Left forelimb (tissue), 1 donor: ENCODE measurements around the gene SANBR.
A peak's percentile ranks its signal among the peaks of the same experiment; 100 is the strongest.
"Not testable (repeated sequence)": the region's sequence is repeated elsewhere in the genome, so short reads cannot be mapped to it uniquely, and the experiment has no call there.

ENCODE experiments used
- DNase-seq: peaks from one replicate; pipeline ENCODE4 v3.0.0-alpha.2; 2018; ENCODE audit warnings: low spot score

SANBR gene

DNA sequence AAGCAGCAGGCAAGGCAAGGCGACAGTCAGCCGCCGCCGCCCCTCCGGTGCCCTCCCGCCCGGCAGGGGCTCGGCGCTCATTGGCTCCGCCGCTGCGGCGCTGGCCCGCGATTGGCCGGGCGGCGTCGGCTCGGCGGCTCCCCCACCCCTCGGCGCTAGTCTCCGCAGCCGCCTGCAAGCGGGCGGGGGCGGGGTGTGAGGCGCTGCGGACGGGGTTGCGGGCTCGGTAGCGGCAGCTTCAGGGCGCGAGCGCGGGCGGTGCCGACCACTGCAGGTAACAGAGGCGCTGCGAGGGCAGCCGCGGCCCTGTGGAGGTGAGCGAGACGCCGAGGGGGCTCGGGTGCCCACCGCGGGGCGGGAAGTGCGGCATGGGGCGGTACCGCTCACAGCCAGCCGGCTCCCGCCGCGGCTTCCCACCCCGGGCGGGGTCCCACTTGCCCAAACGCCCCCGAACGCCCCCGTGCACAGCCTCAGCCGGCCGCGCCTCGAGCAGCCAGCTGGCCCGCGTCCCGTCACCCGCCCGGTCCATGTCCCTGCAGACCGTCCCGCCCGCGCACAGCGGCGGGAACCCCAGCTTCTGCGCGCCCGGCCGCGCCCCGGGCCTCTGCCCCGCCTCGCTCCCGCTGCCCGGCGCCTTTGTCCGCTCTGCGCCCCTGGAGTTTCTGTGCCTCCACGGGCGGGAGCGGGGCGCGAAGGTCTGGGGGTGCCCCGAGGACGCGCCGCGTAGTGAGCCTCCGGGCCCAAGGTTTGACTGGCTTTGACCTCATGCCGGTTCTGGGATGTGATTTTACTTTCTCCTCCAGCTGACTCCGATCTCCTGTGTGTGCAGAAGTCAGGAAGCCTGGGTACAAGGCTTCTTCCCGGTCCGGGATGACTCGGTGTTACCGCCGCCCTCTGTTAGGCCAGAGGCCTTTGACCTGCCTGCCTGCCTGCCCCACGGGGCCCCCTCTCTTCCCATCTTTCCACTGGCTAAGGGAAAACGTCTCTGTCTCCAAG, at the start of gene SANBR:
TSS of gene SANBR (plus strand) at position 158 of the 996 bp plus-strand sequence. CDS start 4,480 bp downstream, outside the sequence.
- peak; percentile 89 for DNase-seq

DNA sequence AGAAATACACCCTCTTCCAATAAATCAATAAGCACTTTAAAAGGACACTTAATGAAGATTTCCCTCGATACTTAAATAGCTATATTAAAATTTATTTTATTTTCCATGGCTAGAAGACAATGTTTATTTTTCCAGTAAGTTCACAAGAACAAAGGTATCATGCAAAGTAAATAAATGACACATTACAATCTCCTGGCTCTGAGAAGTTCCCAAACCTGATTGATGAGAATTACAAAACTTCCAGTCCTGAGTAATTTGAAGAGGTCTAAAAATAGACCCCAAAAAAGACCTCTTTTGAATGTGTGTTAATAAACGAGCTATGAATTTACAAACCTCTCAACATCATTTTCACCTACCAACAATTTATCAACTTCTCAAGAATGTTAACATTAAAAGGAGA, 49.7 kb upstream of the SANBR start:
- no peak for DNase-seq

DNA sequence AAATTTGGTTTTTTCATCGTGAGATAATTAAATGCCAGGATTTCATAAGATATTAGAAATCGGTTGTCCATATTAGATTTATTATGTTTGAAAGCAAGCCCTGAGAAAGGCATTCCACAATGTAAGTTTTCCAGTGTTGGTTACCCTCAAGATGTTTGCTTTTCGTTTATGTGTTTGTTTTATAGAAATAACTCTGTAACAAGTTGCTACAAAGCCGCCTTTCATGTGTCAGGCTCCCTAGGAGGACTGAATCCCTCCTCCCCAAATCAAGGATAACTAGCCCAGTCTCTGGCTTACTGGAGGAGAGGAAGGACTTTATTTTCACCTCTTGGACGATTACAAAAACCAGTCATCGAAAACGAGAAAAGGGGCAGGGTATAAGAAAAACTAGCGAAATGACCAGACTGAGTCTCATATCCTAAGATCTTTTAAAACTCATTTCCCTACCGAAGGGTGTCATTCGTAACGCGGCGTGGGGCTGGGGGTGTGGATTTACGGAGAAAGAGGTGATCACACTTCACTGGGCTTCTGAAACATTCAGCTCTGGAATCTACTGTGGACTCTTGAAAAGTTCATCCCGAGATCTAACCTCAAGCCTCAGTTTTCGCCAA, 49.2 kb upstream of the SANBR start:
- DNase-seq, result no peak

DNA sequence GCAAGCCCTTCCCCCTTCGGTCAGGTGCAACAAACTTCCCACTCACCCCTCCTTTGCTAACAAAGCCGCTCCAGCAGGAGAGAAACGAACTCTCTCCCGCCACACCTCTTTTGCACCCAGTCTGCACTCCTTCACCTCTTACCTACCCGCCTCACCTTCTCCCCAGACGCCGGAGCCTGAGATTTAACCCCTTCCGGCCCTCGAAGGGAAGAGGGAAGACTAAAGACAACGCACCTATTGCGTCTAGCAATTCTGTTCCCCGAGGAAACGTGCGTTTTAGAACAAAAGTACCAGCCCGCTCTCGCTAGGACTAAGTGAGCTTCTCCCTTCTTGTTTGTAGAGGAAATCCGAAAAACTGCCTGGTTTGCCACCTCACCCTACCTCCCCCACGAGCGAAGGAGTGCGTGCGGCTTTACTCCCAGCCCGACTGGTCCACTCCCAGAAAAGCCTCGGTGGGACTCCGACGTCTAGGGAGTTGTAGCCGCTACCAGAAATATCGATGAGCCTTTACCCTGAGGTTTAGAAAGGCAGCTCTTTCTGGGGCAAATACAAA, 48.6 kb upstream of the SANBR start:
- peak; percentile 89 for DNase-seq

DNA sequence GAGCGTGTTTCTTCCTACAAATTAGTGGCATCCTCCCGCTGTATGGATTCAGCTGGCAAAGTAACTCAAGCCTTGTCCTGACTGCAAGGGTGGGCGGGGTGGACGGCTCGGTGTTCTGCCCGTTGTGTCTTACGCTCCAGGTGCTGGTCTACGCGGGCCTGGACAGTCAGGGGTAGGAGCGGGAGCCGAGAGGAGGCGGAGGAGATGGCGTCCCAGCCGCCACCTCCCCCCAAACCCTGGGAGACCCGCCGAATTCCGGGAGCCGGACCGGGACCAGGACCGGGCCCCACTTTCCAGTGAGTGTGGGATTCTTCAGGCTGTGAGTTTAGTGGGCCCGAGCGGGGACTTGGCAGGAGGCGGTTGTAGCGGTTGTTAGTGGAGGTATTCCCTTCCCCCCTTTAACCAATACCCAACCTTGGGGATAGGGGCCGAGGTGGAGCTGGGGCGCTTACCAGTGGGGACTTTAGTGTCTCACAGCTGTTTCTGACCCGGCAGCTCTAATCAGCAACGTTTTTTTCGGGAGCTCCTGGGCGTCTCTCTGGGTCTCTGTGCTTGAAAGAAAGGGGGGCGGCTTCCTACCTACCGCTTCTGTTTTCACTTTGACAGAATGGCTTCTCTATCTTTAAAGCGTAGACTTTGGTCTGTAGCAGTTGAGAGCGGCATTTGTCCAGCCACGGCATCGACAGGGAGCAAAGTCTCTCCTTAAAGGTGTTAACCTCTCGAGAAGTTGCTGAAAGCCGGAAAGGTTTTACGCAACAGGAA, 47.9 kb upstream of the SANBR start, which contains the start of the genes PEX13 and PUS10:
TSS of gene PEX13 (plus strand) at position 165 of the 762 bp plus-strand sequence. CDS start at position 205, 40 bp downstream.
TSS of gene PUS10 (minus strand) at position 700 of the 762 bp plus-strand sequence. CDS start 6,365 bp downstream, outside the sequence.
- DNase-seq, result peak; percentile 91

DNA sequence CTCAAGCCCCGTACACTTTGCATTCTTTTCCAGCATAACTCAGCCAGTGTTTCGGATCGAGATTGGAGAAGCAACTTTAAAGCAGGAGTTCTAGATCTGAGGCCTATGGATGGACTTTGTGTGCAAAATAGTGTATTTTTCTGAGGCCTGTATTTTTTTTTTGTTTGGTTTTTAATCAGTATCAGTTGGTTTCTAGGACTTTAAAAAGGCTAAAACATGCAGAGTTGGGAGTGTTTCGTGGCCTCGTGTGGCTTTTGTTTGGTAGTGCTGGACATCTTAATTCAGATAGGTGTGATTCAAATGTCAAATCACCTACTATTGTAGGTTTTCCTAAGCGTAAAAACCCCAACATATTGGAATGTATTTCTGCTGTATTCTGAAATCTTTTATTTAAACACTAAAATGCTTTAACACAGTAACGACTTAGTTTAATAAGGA, 47.3 kb upstream of the SANBR start:
- DNase-seq, result no peak

DNA sequence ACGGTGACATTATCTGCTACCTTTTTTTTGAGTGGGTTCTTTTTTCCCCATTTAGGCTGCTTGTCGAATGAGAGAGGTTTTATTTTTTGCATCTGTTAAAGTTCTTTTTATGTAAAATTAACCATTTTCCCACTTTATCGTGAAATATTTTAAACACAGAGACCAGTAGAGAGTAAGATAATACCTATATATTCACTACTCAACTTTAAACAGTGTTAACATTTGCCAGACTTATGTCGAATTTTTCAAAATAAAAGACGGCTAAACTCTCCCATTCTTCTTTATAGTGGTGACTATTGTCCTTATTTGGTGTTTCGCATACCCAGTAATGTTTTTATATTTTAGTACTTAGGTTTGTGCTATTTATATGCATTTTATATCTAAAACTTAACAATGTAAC, 46.9 kb upstream of the SANBR start:
- no peak for DNase-seq

DNA sequence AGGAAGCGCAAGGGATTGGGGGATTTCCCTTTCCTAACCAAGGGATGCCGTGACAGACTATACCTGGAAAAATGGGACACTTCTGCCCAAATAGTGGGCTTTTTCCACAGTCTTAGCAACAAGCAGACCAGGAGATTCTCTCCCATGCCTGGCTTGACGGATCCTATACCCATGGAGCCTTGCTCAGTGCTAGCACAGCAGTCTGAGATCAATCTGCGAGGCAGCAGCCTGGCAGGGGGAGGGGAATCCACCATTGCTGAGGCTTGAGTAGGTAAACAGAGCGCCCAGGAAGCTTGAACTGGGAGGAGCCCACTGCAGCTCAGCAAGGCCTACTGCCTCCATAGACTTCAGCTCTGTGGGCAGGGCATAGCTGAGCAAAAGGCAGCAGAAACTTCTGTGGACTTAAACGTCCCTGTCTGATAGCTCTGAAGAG, 44.4 kb upstream of the SANBR start:
- DNase-seq, result no peak

DNA sequence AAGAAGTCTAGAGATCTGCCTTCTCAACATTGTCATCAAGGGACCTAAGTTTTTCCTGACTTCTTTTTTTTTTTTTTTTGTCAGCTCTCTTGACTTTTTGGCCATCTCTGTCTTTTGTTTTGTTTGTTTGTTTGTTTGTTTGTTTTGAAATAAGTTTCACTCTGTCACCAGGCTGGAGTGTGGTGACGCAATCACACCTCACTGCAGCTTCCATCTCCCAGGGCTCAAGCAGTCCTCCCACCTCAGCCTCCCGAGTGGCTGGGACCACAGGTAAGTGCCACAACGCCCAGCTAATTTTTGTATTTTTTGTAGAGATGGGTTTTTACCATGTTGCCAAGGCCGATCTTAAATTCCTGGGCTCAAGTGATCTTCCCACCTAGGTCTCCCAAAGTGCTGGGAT, 42.0 kb upstream of the SANBR start:
- no peak for DNase-seq

DNA sequence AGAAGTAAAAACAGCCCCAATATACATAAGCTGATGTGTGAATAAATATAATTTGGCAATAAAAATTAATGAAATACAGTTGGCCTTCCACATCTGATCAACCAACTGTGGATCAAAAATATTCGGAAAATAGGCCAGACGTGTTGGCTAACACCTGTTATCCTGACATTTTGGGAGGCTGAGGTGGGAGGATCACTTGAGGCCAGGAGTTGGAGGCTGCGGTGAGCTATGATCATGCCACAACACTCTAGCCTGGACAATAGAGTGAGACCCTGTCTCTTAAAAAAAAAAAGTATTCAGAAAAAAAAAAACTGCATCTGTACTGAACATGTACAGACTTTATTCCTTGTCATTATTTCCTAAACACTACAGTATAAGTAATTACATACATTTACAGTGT, 36.1 kb upstream of the SANBR start:
- DNase-seq, result no peak

DNA sequence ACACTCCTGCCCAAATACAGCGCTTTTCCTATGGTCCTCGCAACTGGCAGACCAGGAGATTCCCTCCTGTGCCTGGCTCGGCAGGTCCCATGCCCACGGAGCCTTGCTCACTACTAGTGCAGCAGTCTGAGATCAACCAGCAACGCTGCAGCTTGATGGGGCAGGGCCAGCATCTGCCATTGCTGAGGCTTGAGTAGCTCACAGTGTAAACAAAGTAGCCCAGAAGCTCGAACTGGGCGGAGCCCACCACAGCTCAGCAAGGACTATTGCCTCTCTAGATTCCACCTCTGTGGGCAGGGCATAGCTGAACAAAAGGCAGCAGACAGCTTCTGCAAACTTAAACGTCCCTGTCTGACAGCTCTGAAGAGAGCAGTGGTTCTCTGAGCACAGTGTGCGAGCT, 31.1 kb upstream of the SANBR start:
- DNase-seq, result not testable (repeated sequence)

DNA sequence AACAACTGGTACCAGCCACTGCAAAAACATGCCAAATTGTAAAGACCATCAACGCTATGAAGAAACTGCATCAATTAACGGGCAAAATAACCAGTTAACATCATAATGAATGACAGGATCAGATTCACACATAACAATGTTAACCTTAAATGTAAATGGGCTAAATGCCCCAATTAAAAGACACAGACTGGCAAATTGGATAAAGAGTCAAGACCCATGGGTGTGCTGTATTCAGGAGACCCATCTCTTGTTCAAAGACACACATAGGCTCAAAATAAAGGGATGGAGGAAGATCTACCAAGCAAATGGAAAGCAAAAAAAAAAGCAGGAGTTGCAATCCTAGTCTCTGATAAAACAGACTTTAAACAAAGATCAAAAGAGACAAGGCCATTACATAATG, 29.0 kb upstream of the SANBR start:
- not testable (repeated sequence) for DNase-seq

DNA sequence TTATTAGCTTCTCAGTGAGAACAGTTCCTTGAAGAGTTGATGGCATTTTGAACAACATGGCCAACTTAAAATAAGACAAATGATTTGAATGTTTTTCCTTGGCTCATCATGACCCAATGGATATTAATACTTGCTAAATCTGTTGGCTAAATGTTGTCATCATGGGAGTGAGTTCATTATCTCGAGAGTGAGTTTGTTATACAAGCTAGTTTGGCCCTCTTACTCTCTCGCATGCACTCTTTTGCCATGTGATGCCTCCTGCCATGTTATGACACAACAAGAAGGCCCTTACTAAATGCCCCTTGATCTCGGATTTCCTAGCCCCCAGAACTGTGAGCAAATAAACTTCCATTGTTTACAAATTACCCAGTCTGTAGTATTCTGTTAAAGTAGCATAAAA, 22.9 kb upstream of the SANBR start:
- DNase-seq, result no peak

DNA sequence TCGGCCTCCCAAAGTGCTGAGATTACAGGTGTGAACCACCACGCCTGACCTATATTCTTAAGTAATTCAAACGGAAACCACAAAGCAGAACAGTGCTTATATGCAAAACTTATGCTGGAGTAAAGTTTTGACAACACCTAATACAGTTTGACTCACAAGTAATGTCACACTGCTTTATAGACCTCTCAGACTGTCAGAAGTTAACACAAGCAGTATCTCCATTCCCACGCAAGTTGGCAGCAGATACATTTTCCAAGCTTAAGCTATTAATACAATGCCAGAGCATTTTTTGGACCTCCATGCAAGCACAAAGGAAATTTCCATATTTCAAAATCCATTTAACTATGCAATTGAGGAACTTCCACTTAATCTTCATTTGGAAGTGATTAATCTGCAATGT, 21.0 kb upstream of the SANBR start:
- DNase-seq, result no peak

DNA sequence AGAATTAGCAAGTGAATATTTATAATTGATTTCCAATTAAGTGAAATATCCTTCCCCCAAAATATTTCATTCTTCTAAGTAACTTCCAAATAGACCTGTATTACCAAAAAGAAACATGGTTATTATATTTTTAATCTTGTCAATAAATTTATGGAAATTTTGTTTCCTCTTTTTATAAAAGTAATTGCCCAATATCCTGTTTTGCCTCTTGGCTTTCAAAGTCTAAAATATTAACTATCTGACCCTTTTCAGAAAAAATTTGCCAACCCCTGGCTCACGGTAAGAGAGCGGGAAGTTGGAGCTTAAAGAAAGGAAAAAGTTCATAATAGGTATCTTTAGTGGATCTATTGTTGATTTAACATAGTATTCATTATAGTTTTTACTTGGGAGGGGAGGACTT, 20.4 kb upstream of the SANBR start:
- no peak for DNase-seq

DNA sequence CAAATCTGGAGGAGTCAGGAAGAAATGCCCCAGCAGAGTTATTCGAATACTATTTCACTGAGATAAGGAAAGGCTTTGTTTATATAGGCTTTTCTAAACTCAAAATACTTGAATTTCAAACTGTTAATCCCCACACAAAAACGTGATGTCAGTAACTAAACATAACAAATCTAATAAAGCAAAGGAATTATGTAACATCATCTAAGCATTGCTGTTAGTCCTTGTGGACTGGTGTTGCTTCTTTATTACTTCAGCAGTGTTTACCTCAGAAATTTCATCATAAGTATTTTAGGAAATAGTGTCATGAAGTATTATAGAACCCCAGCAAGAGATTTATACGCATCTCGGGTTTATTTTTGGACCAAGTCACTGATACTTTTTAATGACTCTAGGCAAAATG, 19.7 kb upstream of the SANBR start:
- no peak for DNase-seq

DNA sequence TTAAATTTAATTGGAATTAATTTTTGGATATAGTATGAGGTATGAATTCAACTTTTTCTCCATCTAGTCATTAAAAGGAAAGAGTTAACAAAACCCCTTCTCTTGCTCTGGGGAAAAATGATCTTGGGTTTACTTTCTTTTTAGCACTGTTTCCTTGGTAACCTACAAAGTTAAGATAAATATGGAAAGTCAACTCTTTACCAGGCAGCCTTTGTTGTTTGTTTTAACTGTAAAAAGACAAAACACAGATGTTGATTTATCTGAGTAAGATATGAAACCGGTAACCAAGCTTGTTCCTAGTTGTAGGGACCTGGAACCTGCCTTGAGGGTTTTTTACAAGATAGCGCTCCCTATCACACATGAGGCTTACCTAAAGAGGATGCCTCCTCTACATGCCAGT, 10.1 kb upstream of the SANBR start:
- DNase-seq, result no peak

DNA sequence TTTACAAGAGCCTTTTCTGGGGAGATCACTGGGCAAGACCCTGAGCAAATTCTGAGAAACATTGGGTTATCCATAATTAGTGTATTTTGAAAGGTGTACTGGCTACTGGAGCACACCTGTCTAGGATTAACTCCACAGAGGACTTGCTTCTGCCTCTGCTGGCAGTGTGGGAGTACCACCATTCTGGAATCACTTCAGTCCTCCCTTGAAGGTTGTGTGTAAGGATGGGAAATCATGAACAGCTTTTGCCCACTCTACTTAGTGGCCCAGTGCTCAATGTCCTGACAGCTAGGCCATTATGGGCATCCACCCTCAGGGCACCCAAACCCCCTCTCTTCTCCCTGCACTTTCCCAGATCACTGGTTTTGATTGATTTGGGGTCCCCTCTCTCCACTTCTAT, 8.1 kb upstream of the SANBR start:
- no peak for DNase-seq

DNA sequence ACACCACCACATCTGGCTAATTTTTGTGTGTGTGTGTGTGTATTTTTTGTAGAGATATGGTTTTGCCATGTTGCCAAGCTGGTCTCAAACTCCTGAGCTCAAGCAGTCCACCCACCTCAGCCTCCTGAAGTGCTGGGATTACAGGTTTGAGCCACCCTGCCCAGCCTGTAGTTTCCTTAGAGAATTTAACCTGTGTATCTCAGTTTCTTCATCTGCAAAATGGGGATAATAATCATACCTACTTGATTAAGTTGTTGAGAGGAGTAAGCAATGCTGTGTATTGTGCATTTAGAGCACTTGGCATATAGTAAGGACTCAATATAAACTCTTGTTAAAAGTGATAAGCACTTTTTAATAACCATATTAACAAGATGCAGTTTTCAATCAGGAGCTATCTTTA, 6.3 kb upstream of the SANBR start:
- no peak for DNase-seq

DNA sequence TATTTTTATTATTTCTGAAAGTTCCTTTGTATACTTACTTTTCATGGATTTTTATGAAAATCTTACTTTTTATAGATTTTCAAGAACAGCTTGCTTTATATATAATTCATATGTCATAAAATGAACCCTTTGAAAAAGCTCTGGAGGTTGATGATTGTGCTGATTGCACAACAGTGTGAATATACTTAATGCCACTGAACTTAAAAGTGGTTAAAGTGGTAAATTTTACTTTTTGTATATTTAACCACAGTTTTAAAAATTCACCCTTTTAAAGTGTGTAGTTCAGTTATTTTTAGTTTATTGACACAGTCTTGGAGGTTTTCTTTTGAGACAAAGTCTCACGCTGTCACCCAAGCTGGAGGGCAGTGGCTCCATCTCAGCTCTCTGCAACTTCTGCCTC, 8.4 kb downstream of the SANBR start:
- DNase-seq, result no peak

DNA sequence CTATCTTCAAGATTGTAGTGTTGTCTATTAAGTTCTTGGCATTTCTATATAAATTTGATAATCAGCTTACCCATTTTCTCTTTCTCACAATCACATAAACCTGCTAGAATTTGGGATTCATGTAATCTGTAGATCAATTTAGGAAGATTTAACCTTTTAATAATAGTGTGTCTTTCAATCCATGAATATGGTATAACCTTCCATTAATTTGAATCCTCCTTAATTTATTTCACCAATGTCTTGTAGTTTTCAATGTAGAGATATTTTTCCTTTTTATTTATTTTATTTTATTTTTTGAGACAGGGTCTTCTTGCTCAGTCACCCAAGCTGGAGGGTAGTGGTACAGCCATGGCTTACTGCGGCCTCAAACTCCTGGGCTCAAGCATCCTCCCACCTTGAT, 20.2 kb downstream of the SANBR start:
- no peak for DNase-seq

DNA sequence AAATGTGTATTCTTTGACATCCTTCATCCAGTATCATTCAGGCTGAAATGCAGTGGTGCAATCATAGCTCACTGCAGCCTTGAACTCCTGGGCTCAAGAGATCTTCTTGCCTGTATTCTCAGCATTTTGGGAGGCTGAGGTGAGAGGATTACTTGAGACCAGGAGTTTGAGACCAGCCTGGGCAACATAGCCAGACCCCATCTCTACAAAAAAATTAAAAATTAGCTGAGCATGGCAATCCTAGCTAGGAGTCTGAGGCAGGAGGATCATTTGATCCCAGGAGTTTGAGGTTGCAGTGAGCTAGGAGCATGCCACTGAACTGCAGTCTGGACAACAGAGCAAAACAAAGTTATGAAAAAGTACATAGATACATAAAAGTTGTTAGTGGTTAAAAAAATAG, 24.1 kb downstream of the SANBR start:
- DNase-seq, result no peak
